IMR-90 (cell line): ENCODE measurements around the gene ORAI1. TPM values are rescaled to one million over a fixed set of nuclear protein-coding genes. Genes with fewer than 3 reads are reported as not detected.

ENCODE experiments used
- ATAC-seq: fragments of 200-7000 bp; cut with Tn5 transposase; 2 replicates; pipeline ENCODE4 v1.9.1; 2020; ENCODE audit warnings: low read depth, mild to moderate bottlenecking, moderate library complexity
- BruUV-seq: library from RNA; stranded (reverse); fragments of 400-500 nt; replicated peaks from 2 replicates; lab custom pipeline; 2021; lab: Mats Ljungman, UMichigan
- CTCF ChIA-PET: fragments of 300-600 bp; formaldehyde crosslinking; extraction: SDS; loops from one replicate; lab custom pipeline; 2021; ENCODE audit warnings: antibody characterized with exemption; lab: Yijun Ruan, JAX
- POLR2A ChIA-PET: fragments of 300-600 bp; sonication (Branson Sonifier 250); formaldehyde crosslinking; loops from one replicate; lab custom pipeline; 2022; ENCODE audit warnings: antibody characterized with exemption; ENCODE audit not compliant: unreplicated experiment; lab: Charles Lee
- DNase-seq: peaks from one replicate; pipeline ENCODE4 v3.0.0; 2013
- H2AFZ ChIP-seq: replicated peaks from 2 replicates; pipeline ENCODE3; 2013; ENCODE audit warnings: low read length, mild to moderate bottlenecking; ENCODE audit not compliant: poor library complexity
- H2AK5ac ChIP-seq: 2 replicates; pipeline ENCODE4 v1.6.1; 2013; ENCODE audit warnings: low read depth, low read length, inconsistent platforms
- H2AK9ac ChIP-seq: replicated peaks from 2 replicates; pipeline ENCODE3; 2013; ENCODE audit warnings: mild to moderate bottlenecking, low read depth, low read length, moderate library complexity; ENCODE audit not compliant: poor library complexity
- H2BK120ac ChIP-seq: 2 replicates; pipeline ENCODE4 v1.6.1; 2013; ENCODE audit warnings: low read depth, low read length, inconsistent platforms
- H2BK15ac ChIP-seq: 3 replicates; pipeline ENCODE4 v1.6.1; 2013; ENCODE audit warnings: low read depth, low read length, inconsistent platforms
- H2BK20ac ChIP-seq: 2 replicates; pipeline ENCODE4 v1.6.1; 2013; ENCODE audit warnings: low read depth, mild to moderate bottlenecking, inconsistent platforms, low read length, moderate library complexity
- H2BK5ac ChIP-seq: 2 replicates; pipeline ENCODE4 v1.6.1; 2013; ENCODE audit warnings: mild to moderate bottlenecking, low read depth, low read length, inconsistent platforms; ENCODE audit not compliant: poor library complexity, severe bottlenecking
- H3K14ac ChIP-seq: replicated peaks from 2 replicates; pipeline ENCODE4 v1.6.1; 2013; ENCODE audit warnings: low read depth, low read length, inconsistent platforms
- H3K18ac ChIP-seq: 2 replicates; pipeline ENCODE4 v1.6.1; 2013; ENCODE audit warnings: low read depth, low read length, control low read depth
- H3K23ac ChIP-seq: 2 replicates; pipeline ENCODE4 v1.6.1; 2013; ENCODE audit warnings: low read depth, low read length, inconsistent platforms
- H3K27ac ChIP-seq: 2 replicates; pipeline ENCODE4 v1.5.1; 2013; ENCODE audit warnings: mild to moderate bottlenecking, control low read depth, low read length; ENCODE audit not compliant: insufficient read depth
- H3K27me3 ChIP-seq: 2 replicates; pipeline ENCODE4 v1.6.1; 2013; ENCODE audit warnings: low read length; ENCODE audit not compliant: control insufficient read depth, insufficient read depth
- H3K36me3 ChIP-seq: 2 replicates; pipeline ENCODE4 v1.6.1; 2013; ENCODE audit warnings: low read length, mixed read lengths; ENCODE audit not compliant: control insufficient read depth, insufficient read depth
- H3K4ac ChIP-seq: 2 replicates; pipeline ENCODE4 v1.6.1; 2013; ENCODE audit warnings: low read depth, low read length, inconsistent platforms
- H3K4me1 ChIP-seq: 2 replicates; pipeline ENCODE4 v1.6.1; 2013; ENCODE audit warnings: low read length, mixed read lengths; ENCODE audit not compliant: control insufficient read depth, insufficient read depth
- H3K4me2 ChIP-seq: 2 replicates; pipeline ENCODE4 v1.6.1; 2013; ENCODE audit warnings: low read depth, mild to moderate bottlenecking, control low read depth, low read length, moderate library complexity
- H3K4me3 ChIP-seq: 2 replicates; pipeline ENCODE4 v1.5.1; 2013; ENCODE audit warnings: low read depth, mild to moderate bottlenecking, control low read depth, low read length, moderate library complexity; ENCODE audit not compliant: insufficient read depth
- H3K56ac ChIP-seq: 2 replicates; pipeline ENCODE4 v1.6.1; 2013; ENCODE audit warnings: low read length, inconsistent platforms; ENCODE audit not compliant: insufficient read depth; ENCODE audit errors: extremely low read depth
- H3K79me1 ChIP-seq, 2 experiments: 2 replicates each; pipeline ENCODE4 v1.6.1; 2013; ENCODE audit warnings: low read length in 2 of 2, inconsistent platforms in 1 of 2, low read depth in 1 of 2
- H3K9ac ChIP-seq: 2 replicates; pipeline ENCODE4 v1.6.1; 2013; ENCODE audit warnings: low read depth, low read length, control low read depth
- H3K9me1 ChIP-seq: 2 replicates; pipeline ENCODE4 v1.6.1; 2013; ENCODE audit warnings: low read length, inconsistent platforms; ENCODE audit not compliant: insufficient read depth
- H3K9me3 ChIP-seq: 2 replicates; pipeline ENCODE4 v1.6.1; 2013; ENCODE audit warnings: low read length; ENCODE audit not compliant: control insufficient read depth, insufficient read depth
- H4K20me1 ChIP-seq: 2 replicates; pipeline ENCODE4 v1.6.1; 2013; ENCODE audit warnings: low read length, inconsistent platforms; ENCODE audit not compliant: insufficient read depth
- H4K5ac ChIP-seq: 2 replicates; pipeline ENCODE4 v1.6.1; 2013; ENCODE audit warnings: mild to moderate bottlenecking, low read depth, low read length, control low read depth
- H4K8ac ChIP-seq, 2 experiments: 2 replicates each; pipeline ENCODE4 v1.6.1; 2013; ENCODE audit warnings: low read depth in 2 of 2, low read length in 2 of 2, control low read depth in 1 of 2, inconsistent platforms in 1 of 2
- H4K91ac ChIP-seq: 2 replicates; pipeline ENCODE4 v1.6.1; 2013; ENCODE audit warnings: low read depth, low read length, inconsistent platforms; ENCODE audit not compliant: insufficient read depth
- CEBPB ChIP-seq: IDR thresholded peaks from 2 replicates; pipeline ENCODE4 v1.6.1; 2012; ENCODE audit warnings: low read depth, low read length, improper control_type of control experiment
- CTCF ChIP-seq: conservative IDR thresholded peaks from 2 replicates; pipeline ENCODE4 v1.5.1; 2012; ENCODE audit warnings: mild to moderate bottlenecking, low read depth, low read length, improper control_type of control experiment
- ELK1 ChIP-seq: fragments of 150-350 bp; IDR thresholded peaks from 2 replicates; pipeline ENCODE4 v1.6.1; 2016; ENCODE audit warnings: low read depth, mild to moderate bottlenecking, low read length, moderate library complexity, borderline replicate concordance
- FOS ChIP-seq: fragments of 150-350 bp; IDR thresholded peaks from 2 replicates; pipeline ENCODE4 v1.6.1; 2016; ENCODE audit warnings: low read depth, low read length
- MAFK ChIP-seq: IDR thresholded peaks from 2 replicates; pipeline ENCODE4 v1.6.1; 2012; ENCODE audit warnings: low read depth, low read length, improper control_type of control experiment
- MAZ ChIP-seq: IDR thresholded peaks from 2 replicates; pipeline ENCODE4 v1.6.1; 2012; ENCODE audit warnings: low read depth, mild to moderate bottlenecking, low read length, improper control_type of control experiment, moderate library complexity, borderline replicate concordance
- MXI1 ChIP-seq: IDR thresholded peaks from 2 replicates; pipeline ENCODE4 v1.6.1; 2012; ENCODE audit warnings: low read depth, mild to moderate bottlenecking, low read length, moderate library complexity, borderline replicate concordance
- NFE2L2 ChIP-seq: fragments of 150-350 bp; IDR thresholded peaks from 2 replicates; pipeline ENCODE4 v1.6.1; 2016; ENCODE audit warnings: low read depth, mild to moderate bottlenecking, low read length
- POLR2A ChIP-seq: IDR thresholded peaks from 2 replicates; pipeline ENCODE4 v1.6.1; 2012; ENCODE audit warnings: mild to moderate bottlenecking, low read depth, low read length
- RAD21 ChIP-seq: IDR thresholded peaks from 2 replicates; pipeline ENCODE4 v1.6.1; 2012; ENCODE audit warnings: low read length, improper control_type of control experiment
- RCOR1 ChIP-seq: IDR thresholded peaks from 2 replicates; pipeline ENCODE4 v1.6.1; 2012; ENCODE audit warnings: mild to moderate bottlenecking, low read length, improper control_type of control experiment; ENCODE audit not compliant: insufficient replicate concordance
- RFX5 ChIP-seq: IDR thresholded peaks from 2 replicates; pipeline ENCODE4 v1.8.0; 2012; ENCODE audit warnings: low read depth, mild to moderate bottlenecking, low read length, moderate library complexity
- USF2 ChIP-seq: fragments of 150-350 bp; IDR thresholded peaks from 2 replicates; pipeline ENCODE4 v1.6.1; 2017; ENCODE audit warnings: mild to moderate bottlenecking, antibody characterized with exemption, low read length, low read depth
- WGBS, 2 experiments: methylation state at CpG; one replicate each; pipeline versions ENCODE4 v1.1.5 to v1.1.7; 2013; ENCODE audit warnings: missing lambda C conversion rate in 2 of 2; ENCODE audit not compliant: insufficient read length in 1 of 2; ENCODE audit errors: extremely low coverage in 2 of 2; 5-methylcytosine and 5-hydroxymethylcytosine counted together
- dilution Hi-C: fragments of 300-500 bp; cut with HindIII; formaldehyde crosslinking; loops from one replicate; pipeline ENCODE4 v1.14.3; 2018; ENCODE audit warnings: low sequenced_read_pairs; ENCODE audit not compliant: unreplicated experiment
- in situ Hi-C: fragments of 300-500 bp; cut with MboI; formaldehyde crosslinking; loops from 3 replicates; pipeline ENCODE4 v1.14.3; 2019; ENCODE audit warnings: low sequenced_read_pairs, inconsistent platforms, mixed read lengths
- intact Hi-C: fragments of 100-400 bp; cut with micrococcal nuclease; formaldehyde crosslinking; loops from 2 replicates; pipeline ENCODE4 v1.10.0; 2022
- polyA plus RNA-seq, 3 experiments: library from polyadenylated mRNA; depleted of rRNA; stranded (reverse); fragments of >200 nt; gene quantifications; 2 replicates each; pipeline ENCODE4 v1.2.3, GENCODE V29; 2012; ENCODE audit warnings: low replicate concordance in 1 of 3
- total RNA-seq: library from RNA; depleted of rRNA; stranded (reverse); fragments of >200 nt; gene quantifications from 2 replicates; pipeline ENCODE4 v1.2.3, GENCODE V29; 2012

ORAI1 gene
- total and polyA plus RNA-seq, 2 of the 4 experiments (the other 2 are of a cell fraction), result 3.9 to 22.7 TPM

GRCh38 chr12:121590476-121591143, 35.7 kb upstream of the ORAI1 start (continued):
- no peak for TF ChIP-seq MXI1

- ChIA-PET CTCF (no interaction called here), POLR2A (no interaction called here)
- Histone ChIP-seq H3K14ac (no peak overlapping the region), H3K9me1 (no peaks in the 10 kb centered on the region), H3K4me1 (peaks cover 5% of the 10 kb centered on the region), H3K27ac (no peak overlapping the region), H2BK15ac (no peak overlapping the region), H3K9me3 (no peaks in the 10 kb centered on the region), H3K56ac (no peak overlapping the region), H2BK5ac (no peak overlapping the region), H2BK120ac (no peak overlapping the region), H4K20me1 (no peaks in the 10 kb centered on the region), H4K8ac (no peak overlapping the region), H2AK9ac (no peak overlapping the region), H3K27me3 (no peaks in the 10 kb centered on the region), H3K4ac (no peak overlapping the region), H3K4me3 (no peak overlapping the region), H3K79me1 (no peaks in the 10 kb centered on the region; a peak in 1 of 4 replicates), H2AFZ (no peak overlapping the region), H4K5ac (no peak overlapping the region), H3K36me3 (no peaks in the 10 kb centered on the region), H2AK5ac (no peak overlapping the region), H3K18ac (no peak overlapping the region), H3K23ac (no peak overlapping the region), H3K9ac (no peak overlapping the region), H3K4me2 (no peak overlapping the region), H4K91ac (no peak overlapping the region), H2BK20ac (no peak overlapping the region)
- DNase-seq (no peak), ATAC-seq (no peak)
- in situ Hi-C loops, result no loop called here
- WGBS, 2 experiments, result 75% methylated on average over 3 of the region's 4 CpGs; no CpG with 5 or more reads in 1 of the 2 experiments
- BruUV-seq, result no TSS peak
- intact Hi-C loops, result no loop called here
- dilution Hi-C loops, result no loop called here
- TF ChIP-seq NFE2L2 (no peak), CEBPB (no peak), FOS (no peak), ELK1 (no peak), RAD21 (no peak), USF2 (no peak), POLR2A (no peak), RFX5 (no peak), MAZ (no peak), MXI1 (no peak), CTCF (no peak), MAFK (no peak), RCOR1 (no peak)
Measured at GRCh38 chr12:121592320-121592719, 34.0 kb upstream of the ORAI1 start.
